Neural progenitor cell (in vitro differentiated cells): ENCODE data around the gene FBXO17.

Experiments
- CTCF ChIP-seq: fragments of 200-600 bp; sonication (generic); IDR thresholded peaks from 2 replicates; pipeline ENCODE4 v1.5.1; 2017; ENCODE audit warnings: antibody characterized with exemption, mild to moderate bottlenecking
- EZH2 ChIP-seq: fragments of 200-600 bp; sonication (generic); IDR thresholded peaks from 2 replicates; pipeline ENCODE4 v1.6.1; 2017; ENCODE audit warnings: antibody characterized with exemption, mild to moderate bottlenecking, moderate library complexity

- TF ChIP-seq EZH2 (no peak), CTCF (no peak)
These were observed 2.8 kb upstream of the FBXO17 start for GRCh38 chr19:38978326-38978689.
